LNCaP clone FGC (cell line): ENCODE results near the gene EFHC1.

Experiments
- DNase-seq: peaks from one replicate; pipeline ENCODE4 v3.0.0-alpha.2; 2011; ENCODE audit warnings: low read depth
- H3K4me3 ChIP-seq: 2 replicates; pipeline ENCODE4 v1.5.1; 2011; ENCODE audit warnings: mild to moderate bottlenecking, low read depth, low read length, control low read depth
- CTCF ChIP-seq: IDR thresholded peaks from 2 replicates; pipeline ENCODE4 v1.5.1; 2012; ENCODE audit warnings: mild to moderate bottlenecking; ENCODE audit not compliant: control insufficient read depth, insufficient read depth; ENCODE audit errors: extremely low read depth

EFHC1 gene

GRCh38 chr6:52516269-52516668 lies 96.1 kb downstream of the EFHC1 start:
- no peak overlapping the region for H3K4me3 ChIP-seq
- TF ChIP-seq CTCF = no peak
- no peak for DNase-seq

- TF ChIP-seq CTCF = no peak
- no peak for DNase-seq
- H3K4me3 ChIP-seq = no peak overlapping the region
Observed at GRCh38 chr6:52516943-52517342, 96.8 kb downstream of the EFHC1 start.

- TF ChIP-seq CTCF = no peak
- H3K4me3 ChIP-seq = no peak overlapping the region
- DNase-seq = no peak
Observed at GRCh38 chr6:52517502-52518278, 97.5 kb downstream of the EFHC1 start.

- H3K4me3 ChIP-seq = no peak overlapping the region
- no peak for DNase-seq
- no peak for TF ChIP-seq CTCF
Observed at GRCh38 chr6:52518279-52518945, 98.3 kb downstream of the EFHC1 start.

- TF ChIP-seq CTCF = no peak
- H3K4me3 ChIP-seq = no peak overlapping the region
- DNase-seq = no peak
Observed at GRCh38 chr6:52519618-52520017, 99.5 kb downstream of the EFHC1 start.

- no peak overlapping the region for H3K4me3 ChIP-seq
- no peak for TF ChIP-seq CTCF
Observed at GRCh38 chr6:52522151-52522626, 102.0 kb downstream of the EFHC1 start.

More at GRCh38 chr6:52522151-52522626, 102.0 kb downstream of the EFHC1 start:
- no peak for DNase-seq
